ENCODE results near the gene GPNMB.
"Not testable (repeated sequence)": the region's sequence is repeated elsewhere in the genome, so short reads cannot be mapped to it uniquely, and the experiment has no call there.

GPNMB gene

DNA sequence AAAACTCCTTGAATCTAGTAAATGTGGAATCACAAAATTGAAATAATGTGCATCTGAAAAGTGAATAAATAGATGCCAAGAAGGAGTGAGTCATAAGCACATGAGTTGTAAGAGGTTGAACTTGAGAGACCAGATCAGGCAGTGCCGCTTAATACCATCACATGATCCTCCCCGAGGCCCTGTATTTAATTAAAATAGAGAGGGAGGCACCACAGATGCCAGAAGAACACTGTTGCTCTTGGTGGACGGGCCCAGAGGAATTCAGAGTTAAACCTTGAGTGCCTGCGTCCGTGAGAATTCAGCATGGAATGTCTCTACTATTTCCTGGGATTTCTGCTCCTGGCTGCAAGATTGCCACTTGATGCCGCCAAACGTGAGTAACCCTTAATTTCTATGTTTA, at the start of gene GPNMB:
TSS of gene GPNMB (plus strand) at position 221 of the 400 bp plus-strand sequence. CDS start at position 304, 83 bp downstream.
- DNase-seq = no peak

DNA sequence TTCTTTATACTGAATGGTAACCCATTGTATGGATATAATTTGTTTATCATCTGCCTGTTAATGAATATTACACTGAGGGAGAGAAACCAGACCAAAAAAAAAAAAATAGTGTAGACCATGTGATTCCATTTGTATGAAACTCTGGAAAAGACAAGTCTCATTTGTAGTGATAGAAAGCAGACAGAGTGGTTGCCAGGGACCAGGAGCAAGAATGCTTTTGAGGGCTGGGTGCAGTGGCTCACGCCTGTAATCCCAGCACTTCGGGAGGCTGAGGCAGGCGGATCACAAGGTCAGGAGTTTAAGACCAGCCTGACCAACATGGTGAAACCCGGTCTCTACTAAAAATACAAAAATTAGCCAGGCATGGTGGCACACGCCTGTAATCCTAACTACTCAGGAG, 48.8 kb upstream of the GPNMB start:
- not testable (repeated sequence) for DNase-seq

DNA sequence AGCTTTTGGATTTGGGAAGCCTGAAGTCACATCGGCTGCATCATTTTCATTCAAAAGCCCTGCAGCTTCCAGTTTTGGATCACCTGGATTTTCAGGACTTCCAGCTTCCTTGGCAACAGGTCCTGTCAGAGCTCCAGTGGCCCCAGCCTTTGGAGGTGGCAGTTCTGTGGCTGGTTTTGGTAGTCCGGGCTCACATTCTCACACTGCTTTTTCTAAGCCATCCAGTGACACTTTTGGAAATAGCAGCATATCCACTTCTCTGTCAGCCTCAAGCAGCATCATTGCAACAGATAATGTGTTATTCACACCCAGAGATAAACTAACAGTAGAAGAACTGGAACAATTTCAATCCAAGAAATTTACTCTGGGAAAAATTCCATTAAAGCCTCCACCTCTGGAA, 46.2 kb upstream of the GPNMB start:
- DNase-seq = no peak

DNA sequence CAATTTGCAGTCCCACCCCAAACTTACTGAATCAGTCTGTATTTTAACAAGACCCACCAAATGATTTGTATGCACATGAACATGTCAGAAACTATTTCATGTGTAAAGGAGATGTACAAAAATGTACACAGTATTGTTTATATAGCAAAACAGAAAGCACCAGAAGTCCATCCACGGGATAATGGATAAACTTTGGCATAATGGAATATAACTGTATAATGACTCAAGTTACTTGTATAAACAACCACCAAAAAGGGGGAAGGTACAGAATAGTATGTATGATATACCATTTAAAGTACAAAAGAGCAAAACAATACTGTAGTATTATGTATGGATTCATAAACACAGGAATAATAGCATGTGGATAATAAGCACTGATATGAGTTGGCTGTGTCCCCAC, 42.3 kb upstream of the GPNMB start:
- no peak for DNase-seq

DNA sequence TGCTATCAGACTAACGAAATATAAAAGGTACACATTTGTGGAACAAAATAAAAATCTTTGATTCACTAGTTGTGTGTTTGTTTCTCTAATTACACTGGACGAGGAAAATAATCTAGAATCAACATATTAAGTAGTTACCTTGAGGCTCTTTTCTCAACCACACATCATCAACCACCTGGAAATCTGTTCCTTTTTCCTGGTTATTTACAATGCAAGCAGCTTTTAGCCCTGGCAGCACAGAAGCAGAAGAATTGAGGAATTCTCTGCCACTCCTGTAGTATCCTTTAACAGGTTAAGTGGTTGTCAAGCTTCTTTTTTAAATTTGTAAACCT, 41.0 kb upstream of the GPNMB start:
- no peak for DNase-seq

DNA sequence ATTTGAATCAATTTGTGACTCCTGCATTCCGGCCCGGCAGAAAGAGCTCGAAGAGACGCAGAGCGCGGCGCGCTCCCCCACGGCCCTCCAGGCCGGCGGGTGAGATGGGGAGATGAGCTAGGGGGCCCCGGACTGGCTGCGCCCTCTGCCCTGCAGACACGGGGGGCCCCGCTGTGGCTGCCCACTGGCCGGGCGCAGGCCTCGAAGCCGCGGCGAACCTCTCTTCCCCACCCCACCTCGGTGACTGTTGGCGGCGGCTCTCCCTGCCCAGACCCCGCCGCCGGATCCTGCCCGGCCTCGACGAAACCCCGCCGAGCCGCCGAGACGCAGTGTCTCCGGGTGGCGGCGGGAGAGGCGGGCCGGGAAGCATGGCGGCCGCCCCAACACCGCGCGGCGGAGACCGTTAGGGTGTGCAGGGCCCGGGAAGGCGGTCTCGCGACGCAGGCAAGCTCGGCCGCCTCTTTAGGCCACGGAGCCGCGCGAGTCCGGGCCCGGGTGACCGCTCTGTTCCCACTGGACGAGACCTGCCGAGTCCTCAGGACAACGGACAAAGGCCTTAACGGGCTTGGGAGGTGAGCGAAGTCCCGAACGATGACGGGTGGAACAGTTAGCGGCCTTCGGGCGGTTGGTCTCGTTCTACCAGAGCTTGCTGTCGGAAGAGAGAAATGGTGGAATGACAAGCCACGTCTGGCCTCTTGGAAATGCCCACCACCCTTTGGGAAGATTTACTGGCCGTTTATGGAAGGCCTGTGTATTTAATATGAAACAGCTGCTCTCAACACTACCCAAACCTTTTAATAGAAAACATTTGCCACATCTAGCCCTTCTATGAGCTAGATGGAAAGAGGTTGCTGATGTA, 40.4 kb upstream of the GPNMB start:
- DNase-seq = no peak

DNA sequence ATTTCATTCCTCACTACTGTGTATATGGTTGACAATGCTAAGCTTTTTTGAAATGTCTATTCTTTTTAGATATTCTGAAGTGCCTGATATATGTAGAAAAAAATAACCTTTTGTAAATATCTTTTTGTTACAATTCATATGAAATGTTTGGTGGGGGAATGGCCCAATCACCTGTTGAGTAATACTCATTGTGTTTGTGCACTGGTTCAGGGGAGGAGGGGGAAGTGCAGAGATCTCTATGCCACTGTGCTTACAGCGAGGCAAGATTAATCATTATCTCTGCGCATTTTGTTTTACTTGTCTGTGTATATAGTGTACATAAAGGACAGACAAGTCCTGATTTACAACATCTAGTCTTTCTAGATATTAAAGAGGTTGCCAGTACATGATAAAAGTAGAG, 39.6 kb upstream of the GPNMB start:
- no peak for DNase-seq

DNA sequence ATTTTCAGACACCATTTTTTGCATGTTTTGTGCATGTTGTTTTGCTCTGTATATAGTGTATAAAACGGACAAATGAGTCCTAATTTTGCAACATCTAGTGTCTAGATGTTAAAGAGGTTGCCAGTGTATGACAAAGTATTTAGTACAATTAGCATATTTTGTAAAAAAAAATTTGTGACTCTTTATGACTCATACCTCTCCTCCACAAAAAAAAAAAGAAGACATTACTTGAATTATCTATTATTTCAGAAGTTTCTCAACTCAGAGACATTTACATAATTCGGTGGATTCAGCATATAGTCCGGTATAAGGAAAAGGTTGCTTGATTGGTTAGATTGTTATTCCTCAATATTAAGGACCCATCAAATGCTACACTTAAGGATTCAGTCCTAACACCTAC, 38.7 kb upstream of the GPNMB start:
- DNase-seq = no peak

DNA sequence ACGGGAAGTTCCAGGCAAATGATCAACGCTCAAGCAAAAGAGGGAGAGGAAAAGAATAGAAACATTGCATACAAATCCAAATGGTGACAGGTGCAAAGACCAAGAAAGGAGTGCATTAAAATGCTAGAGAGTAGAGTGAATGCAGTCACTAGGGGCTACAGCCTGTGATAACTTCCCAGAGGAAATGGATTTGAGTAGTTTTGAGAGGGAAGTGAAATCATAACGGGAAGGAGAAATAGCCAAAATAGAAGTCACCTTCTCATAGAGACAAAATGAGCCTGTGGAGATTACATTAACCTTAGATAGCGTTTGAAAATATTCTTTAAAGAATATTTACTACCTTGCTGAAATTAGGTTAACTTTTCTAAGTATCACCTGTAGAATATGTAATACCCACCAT, 38.3 kb upstream of the GPNMB start:
- no peak for DNase-seq

DNA sequence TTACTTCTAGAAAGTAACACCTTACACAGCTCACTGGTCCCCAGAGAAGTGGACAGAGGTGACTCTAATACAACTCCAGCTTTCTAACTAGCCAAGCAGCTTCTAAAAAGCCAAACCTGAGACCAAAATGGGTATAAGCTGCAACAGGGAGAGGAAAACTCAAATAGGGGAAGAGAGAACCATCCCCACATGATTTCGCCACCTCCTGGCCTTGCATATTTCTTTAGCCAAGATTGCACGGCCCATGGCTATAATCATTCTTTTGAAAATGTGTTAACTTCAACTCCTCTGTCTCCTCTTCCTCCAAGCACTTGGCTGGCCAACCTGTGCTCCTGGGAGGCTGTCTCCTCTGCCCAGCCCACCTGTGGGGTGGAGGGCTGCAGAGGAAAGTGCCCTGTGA, 36.1 kb upstream of the GPNMB start:
- no peak for DNase-seq

DNA sequence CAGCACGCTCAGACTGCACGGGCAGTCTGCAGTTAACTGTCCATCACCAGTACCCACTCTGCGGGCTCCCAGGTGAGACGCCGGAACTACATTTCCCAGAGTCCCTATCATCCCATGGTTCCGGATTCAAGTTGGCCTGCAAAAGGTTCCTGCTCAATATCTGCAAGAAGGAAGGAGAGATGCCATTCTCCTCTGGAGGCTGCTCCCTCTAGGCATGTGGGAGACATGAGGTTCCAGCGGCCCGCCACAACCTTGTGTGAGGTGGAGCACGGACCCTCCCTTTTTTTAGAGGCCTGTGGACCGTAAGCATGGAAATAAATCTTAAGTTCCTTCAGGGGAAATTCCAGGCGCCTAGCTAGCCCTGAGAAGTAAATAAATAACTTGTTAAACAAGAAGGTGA, 35.0 kb upstream of the GPNMB start:
- DNase-seq = no peak

DNA sequence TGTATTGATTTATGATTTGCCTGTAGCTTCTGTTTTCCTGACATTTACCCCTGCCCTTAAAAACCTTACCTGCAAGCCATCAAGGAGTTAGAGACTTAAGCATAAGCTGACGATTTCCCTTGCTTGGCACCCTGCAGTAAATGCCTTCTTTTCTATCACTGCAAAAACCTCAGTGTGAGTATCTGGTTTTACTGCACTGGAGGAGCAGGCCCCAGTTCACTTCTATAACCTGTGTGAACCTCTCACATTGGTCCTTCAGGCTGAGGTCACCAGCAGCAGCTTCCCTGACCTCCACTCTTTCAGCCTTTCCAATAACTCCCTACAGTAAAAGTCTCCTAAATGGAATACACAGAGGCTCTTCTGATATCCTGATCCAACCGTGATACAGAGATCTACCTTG, 34.2 kb upstream of the GPNMB start:
- no peak for DNase-seq

DNA sequence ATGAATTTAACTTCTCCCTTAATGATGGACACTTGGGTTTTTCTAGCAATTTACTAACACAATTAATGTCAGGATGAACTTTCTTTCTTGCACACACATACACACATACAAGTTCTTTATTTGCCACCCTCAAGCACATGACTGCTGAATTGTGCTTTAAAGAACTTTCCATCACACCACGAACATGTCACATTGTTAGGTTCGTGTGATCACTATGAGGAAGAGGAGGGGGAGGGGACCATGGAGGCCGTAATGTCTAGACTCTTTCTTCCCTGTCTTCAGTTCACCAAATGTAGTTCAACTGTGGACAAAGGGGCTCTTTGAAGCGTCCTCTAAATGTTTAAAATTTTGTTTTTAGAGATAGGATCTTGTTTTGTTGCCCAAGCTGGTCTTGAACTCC, 33.7 kb upstream of the GPNMB start:
- DNase-seq = no peak

DNA sequence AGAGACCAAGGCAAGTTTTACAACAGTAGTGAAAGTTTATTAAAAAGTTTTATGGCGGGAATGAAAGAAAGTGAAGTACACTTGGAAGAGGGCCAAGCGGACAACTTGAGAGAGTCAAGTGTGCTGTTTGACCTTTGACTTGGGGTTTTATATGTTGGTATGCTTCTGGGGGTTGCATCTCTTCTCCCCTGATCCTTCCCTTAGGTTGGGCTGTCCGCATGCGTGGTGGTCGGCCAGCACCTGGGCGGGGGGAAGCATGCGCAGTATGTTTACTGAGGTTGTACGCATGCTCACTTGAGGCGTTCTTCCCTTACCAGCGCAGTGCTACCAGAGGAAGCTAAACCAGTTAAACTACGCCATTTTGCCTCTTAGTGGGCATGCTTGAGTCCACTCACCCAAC, 32.8 kb upstream of the GPNMB start:
- DNase-seq = no peak

DNA sequence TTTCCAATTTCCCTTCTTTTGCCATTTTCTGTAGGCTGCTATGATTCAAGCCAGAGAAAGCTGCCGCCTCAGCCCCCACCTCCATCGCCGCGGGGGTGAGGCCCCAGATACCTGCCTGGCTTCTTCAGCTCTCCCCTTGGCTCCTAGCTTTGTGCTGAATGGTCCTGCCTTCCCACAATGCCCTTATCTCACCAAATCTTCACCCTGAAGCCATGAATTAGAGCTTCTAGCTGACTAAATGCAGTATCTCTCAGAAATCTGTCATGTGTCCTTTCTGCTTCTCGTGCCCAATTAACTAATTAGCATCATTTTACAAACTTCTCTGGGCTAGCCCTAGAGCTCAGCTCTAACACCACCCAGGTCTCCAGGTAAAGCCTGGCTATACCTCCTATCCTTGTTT, 32.2 kb upstream of the GPNMB start:
- DNase-seq = no peak

DNA sequence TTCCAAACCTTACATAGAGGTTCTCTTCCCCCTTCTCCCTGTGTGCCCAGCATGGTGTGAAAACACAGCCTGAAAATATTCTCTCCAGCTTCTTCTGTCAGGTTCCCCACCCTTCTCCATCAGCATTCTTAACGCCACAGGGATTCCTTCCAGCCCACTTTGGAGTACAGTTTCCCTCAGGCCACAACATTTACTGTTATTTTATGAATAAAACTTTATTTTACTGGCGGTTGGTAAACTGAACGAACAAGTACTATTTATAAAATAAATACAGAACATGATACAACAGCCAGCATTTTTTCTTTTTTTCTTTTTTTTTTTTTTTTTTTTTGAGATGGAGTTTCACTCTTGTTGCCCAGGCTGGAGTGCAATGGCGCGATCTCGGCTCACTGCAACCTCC, 31.6 kb upstream of the GPNMB start:
- no peak for DNase-seq

DNA sequence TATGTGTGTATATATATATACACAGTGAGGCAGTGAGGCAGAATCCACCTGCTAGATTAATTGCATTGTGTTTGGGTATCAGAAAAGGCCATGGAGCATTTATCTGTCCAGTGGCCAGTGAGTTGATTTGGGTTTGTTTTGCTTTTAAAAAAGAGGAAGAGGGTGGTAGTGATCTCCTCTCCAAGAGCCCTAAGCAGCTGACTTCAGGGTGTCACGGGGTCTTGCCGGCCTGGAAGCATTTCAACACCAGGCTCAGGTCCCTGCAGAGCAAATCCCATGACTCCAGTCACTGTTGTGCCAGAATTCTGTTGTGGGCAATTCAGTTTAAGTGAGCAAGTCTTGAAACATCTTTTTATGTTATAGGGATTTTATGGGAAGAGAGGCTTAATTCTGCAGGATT, 30.6 kb upstream of the GPNMB start:
- DNase-seq = no peak

DNA sequence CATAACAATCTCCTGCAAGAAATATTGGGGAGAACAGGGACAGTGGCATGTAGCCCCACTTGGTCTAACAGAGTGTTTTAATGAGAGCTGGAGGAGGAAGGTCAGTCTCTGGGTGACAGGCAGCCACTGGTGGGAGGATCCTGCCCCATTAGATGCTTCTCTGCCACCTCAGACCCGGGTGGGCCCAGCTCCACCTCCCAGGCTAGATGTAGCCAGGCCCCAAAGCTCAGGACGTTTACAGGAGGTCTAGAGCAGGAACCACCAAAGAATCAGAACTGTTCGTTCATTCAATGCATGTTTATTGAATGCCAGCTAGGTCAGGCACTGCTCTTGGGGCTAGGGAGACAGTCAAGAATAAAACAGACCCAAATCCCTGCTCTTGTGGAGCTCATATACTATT, 28.4 kb upstream of the GPNMB start:
- DNase-seq = no peak

DNA sequence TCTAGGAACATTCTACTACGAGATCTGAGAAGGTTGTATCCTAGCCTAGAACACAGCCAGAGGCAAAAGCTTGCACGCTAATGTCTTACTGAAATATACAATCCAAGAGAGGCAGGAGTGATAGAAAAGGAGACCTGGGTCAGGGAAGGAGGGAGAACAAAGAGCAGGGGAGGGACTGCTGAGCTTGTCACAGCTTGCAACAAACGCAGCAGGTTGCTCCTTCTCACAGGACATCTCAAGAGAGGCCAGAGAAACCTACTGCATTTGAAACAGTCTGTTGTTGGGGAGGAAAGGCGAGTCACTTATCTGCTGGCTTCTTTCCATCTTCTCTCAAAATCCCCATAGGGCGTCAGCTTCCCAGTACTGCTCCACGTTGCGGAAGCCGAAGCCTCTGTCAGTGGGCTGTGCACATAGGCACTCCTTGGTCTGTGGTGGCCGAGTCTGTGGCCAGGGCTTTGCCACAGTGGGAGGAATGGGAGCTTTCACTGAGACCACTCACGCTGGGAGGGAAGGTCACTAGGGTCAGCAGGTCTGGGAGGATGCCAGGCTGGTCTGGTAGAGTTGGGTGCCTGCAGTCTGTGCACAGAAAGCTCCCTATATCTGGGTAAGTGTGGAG, 25.8 kb upstream of the GPNMB start:
- no peak for DNase-seq

DNA sequence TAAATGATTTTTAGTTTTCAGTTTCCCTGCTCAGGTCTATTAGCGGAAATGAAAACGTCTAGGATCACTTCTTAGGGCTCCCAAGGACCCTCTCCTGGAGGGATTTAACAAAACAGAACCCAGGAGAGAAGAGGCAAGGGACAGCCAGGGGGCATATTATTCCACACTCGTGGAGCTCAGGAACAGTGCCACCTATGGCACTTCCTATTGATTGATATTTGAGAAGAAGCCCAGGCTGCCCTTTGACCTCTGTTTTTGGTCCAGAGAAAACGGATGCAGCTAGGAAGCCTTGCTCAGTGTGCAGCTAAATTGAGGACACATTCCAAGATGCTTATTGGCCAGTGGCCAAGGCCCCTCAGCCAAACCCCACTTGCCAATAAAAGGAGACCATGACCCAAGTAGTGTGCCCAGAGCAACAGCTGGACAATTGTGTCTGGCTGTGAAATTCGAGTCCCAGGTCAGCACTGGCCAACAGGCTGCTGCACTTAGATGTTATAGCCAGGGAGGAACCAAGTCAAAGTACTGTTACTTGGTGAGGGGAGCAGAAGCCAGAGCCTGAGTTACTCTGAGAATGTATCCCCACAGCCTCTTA, 24.0 kb upstream of the GPNMB start:
- no peak for DNase-seq

DNA sequence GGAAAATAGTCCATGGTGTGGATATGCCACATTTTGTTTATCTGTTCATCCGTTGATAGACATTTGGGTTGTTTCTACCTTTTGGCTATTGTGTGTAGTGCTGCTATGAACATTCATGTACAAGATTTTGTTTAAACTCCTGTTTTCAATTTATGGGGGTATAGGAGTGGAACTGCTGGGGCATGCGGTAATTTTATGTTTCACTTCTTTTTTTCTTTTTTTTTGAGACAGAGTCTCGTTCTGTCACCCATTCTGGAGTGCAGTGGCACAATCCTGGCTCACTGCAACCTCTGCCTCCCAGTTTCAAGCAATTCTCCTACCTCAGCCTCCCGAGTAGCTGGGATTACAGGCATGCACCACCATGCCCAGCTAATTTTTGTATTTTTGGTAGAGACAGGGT, 22.2 kb upstream of the GPNMB start:
- not testable (repeated sequence) for DNase-seq

DNA sequence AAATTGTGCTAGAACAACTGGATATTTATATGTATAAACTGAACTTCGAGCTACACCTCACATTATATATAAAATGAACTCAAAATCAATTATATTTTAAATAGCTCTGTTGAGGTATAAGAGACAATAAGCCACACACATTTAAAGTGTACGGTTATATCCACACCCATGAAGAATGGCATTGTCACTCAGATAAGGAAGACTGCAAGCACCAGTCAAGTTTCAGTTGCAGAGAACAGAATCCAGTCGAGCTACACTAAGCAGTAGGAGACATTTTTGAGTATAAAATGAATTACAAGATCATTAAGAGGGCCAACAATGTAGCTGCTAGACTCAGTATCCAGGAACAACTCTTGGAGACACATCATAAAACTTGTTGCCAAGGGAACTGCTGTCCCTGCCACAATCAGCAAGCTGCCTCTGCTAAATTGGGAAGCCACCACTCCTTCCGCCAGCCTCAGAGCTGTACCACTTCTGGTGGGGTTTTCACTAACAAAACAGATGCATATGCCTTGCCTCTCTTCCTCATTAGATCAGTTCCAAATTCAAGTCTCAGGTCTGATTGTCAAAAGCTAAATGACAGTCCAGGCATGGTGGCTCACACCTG, 19.6 kb upstream of the GPNMB start:
- no peak for DNase-seq

DNA sequence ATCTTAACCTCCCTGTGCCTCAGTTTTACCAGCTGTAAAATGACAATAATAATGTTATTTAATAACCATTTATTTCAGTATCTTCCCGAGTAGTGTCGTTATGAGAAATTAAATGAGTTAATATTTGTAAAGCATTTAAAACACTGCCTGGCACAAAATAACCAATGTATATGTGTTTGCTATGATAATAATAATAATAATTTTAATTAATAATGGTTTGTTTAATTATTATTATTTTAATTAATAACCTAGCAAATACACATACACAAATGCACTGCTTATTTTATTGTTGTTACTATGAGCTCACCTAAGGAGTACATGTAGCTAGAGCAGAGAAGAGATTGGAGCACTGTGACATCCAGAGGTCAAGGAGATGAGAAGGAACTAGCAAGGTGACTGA, 18.2 kb upstream of the GPNMB start:
- no peak for DNase-seq

DNA sequence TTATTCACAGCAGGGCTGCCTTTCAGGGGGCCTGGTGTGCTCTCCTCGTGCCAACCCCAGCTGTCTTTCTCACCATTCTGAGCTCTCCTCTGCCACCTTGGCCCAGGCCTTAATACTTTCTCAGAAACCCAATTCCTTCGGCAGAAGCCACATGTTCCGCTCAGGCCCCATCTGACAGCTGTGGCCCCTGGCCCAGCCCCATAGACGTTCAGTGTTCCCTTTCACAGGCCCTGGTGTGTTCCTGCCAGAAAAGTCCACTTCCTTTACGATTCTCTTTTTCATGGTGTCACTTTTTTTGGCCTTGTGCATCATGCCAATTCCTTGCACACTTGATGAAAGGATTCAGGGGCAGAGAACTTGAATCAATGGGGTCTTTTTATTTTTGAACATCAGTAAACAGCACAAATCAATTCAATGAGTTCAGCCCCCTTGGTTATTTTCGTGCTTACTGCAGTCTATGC, 15.9 kb upstream of the GPNMB start:
- no peak for DNase-seq

Data from NCI-H1436 treated with DMSO at 0.1 percent for 48 hours (cell line).